AG08396 (cell line): ENCODE measurements around the gene SNRPA.
A peak's percentile ranks its signal among the peaks of the same experiment; 100 is the strongest.
"Not testable (repeated sequence)": the region's sequence is repeated elsewhere in the genome, so short reads cannot be mapped to it uniquely, and the experiment has no call there.

Experiments
- DNase-seq: peaks from one replicate; pipeline ENCODE4 v3.0.0; 2012; ENCODE audit warnings: low spot score, mixed read lengths

SNRPA gene

DNA sequence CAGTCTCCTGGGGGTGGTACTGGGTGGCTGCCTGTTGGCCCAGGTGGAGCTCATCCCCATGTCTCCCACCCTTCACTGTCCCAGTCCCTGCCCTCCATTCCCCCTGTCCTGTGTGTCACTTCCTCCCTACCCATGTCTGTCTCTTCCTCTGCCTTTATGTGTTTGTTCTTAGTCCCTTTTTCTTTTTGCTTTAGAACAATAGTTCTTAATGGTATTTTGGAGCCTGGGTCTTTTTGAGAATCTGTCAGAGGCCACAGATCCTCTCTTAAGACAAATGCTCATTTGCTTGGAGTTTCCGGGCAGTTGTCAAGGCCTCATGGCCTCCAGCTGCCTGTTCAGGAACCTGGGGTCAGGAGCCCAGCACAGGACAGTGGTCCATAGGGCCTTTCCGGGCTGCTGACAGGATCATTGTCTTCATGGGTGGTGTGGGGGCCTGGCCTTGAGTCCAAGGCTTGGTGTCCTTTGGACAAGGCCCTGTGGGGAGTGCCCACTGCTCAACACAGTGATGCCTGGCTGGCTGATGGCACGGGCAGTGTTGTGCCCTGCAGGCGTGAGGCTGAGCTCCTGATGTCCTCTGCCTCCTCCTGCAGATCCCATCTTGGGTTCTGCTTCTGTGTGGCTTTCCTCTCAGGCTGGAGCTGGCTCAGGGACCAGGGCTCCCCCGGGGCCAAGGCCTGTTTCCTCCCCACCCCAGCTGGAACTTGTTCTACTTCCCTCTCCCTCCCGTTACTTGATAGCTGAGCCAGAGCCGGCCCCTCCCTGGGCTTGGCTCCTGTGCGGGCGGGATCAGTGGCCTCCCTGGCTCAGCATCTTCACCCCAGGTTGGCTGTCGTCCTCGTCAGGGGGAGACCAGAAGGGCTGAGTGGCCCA lies 51.5 kb downstream of the SNRPA start:
- no peak for DNase-seq

- no peak for DNase-seq
These were observed 52.3 kb downstream of the SNRPA start for GRCh38 chr19:40803170-40803856.

GRCh38 chr19:40803857-40804782 lies 53.1 kb downstream of the SNRPA start:
- no peak for DNase-seq

- DNase-seq: no peak
These were observed 53.8 kb downstream of the SNRPA start for GRCh38 chr19:40804783-40805242.

- DNase-seq: no peak
These were observed 54.4 kb downstream of the SNRPA start for GRCh38 chr19:40805258-40805868.

DNA sequence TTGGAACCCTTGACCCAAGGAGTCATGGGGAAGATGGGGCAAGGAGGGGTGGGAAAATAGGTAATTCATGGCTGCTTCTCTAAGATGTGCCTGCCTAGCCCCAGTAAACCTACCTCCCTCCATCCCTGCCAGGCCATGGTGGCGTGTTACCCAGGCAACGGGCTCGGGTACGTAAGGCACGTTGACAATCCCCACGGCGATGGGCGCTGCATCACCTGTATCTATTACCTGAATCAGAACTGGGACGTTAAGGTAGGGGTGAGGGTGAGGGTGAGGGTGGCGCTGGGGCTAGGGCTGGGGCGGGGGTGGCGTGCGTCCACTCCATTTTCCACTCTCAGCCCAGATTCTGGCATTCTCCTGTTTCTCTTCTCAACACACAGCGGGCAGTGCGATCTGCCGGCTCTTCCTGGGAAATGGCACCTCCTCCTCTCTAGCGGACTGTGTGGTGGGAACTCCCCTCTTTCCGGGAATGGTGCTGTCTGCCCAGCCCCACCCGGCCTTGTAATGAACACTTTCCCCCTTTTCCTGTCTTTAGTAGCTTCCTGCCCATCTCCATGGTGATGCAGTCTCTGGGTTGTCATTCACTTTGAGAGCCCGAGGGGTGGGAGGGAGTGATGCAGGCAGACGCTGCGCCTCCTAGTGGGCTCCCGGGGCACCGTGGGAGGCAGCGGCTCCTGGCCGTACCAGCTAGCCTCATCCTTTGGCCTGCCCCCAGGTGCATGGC lies 55.6 kb downstream of the SNRPA start:
- peak; percentile 93 for DNase-seq

DNA sequence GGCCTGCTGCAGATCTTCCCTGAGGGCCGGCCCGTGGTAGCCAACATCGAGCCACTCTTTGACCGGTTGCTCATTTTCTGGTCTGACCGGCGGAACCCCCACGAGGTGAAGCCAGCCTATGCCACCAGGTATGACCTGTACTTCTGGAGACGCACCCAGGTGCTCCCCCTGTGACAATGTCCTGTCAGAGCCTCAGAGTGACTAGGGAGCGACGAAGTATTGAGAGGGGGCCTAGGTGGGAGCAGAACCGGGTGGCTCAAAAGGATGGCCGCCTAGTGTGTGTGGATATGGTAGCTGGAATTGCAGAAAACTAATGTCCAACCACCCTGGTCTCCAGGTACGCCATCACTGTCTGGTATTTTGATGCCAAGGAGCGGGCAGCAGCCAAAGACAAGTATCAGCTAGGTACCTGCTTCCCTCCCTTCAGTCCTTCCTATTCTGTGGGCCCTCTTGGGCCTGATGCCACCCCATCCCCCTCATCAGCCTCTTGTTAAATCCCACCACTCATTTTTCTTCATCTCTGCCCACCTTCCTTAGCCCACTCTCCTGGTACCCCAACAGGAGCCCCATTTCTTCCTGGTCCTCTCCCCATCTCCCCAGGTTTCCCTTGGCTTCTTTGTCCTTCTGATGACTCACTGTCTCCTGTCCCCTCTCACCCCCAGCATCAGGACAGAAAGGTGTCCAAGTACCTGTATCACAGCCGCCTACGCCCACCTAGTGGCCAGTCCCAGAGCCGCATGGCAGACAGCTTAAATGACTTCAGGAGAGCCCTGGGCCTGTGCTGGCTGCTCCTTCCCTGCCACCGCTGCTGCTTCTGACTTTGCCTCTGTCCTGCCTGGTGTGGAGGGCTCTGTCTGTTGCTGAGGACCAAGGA lies 56.4 kb downstream of the SNRPA start:
- no peak for DNase-seq

- no peak for DNase-seq
These were observed 57.0 kb downstream of the SNRPA start for GRCh38 chr19:40808021-40808325.

GRCh38 chr19:40808497-40808896 lies 57.5 kb downstream of the SNRPA start:
- DNase-seq: no peak

DNA sequence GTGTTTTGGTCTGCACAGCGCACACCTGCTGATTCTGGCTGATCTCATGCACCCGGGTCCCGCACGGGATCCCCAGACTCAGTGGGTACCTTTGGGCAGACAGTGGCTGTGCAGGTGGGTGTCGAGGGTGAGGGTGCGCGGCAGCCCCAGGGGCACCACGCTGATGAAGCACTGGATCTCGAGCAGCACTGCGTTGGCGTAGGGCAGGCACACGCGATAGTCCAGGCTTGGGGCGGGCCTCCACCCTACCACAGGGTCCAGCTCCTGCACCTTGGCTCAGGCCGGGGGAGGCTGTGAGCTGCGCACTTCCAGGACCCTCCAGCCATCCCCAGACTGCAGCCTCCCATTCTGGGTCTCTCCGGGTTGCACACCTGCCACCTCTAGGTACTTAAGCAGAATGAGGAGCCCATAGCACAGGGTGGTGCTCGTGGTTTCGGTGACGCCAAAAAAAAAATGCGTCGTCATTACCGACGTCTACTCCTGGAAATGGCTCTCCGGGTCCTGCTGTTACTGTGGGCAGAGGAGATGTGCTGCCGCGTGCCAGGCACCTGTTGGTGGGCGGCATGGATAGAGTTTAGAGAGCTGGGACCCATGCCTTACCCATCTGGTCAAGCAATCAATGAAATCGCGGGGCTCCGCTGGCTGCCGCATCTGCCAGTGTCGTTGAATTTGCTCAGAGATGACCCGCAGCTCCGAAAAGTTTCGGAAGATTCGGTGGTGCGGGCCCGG lies 58.5 kb downstream of the SNRPA start:
- DNase-seq: no peak

DNA sequence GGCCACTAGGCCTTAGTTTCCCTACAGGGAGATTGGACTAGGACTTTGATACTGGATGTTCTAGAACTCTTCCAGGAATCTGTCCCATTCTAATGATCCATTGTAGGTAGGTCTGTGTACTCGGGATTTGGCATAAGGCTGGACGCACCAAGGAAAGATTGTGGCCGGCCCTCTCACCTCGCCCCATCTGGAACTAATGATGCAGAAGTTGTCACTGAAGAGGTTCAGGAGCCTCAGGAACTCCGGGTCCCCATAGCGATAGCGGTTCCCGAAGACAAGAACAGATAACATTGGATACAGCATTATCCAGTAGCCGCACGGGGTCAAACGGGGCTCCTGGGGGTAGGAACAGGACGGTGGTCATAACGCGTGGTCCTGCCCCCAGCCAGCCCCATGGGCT lies 59.2 kb downstream of the SNRPA start:
- no peak for DNase-seq

DNA sequence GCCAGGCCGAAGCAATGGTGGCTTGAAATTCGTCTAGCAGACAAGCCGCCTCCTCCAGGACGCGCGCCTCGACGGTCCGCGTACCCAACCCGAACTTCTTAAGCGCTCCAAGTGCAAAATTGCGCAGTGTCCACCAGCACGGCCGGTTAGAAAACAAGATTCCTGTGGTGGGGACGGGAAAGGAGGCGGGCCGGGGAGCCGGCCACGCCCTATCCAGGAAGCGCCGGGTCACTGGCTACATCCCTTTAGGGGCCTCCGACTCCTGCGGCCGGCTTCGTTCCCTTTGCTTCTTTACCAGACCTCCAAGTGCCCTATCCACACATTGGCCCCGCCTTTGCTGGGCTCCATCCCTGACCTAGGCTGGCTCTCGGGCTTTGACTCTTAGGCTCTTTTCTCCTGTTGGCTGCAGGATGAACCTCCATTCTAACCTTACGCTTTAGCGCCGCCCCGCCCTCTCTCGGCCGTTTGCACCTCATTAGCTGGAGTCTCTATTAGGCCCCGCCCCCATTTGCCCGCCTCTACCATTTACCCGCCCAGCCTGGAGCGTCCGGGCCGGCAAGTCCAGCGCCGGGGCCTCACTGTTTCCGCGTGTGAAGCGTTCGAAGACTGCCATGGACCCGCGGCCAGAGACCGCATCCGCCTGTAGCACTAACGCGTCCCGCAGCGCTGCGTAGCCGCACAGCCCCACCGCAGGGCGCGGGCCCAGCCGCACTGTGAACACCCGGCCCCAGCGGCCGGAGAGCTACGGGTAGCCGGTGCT lies 59.8 kb downstream of the SNRPA start:
- DNase-seq: peak; percentile 39

DNA sequence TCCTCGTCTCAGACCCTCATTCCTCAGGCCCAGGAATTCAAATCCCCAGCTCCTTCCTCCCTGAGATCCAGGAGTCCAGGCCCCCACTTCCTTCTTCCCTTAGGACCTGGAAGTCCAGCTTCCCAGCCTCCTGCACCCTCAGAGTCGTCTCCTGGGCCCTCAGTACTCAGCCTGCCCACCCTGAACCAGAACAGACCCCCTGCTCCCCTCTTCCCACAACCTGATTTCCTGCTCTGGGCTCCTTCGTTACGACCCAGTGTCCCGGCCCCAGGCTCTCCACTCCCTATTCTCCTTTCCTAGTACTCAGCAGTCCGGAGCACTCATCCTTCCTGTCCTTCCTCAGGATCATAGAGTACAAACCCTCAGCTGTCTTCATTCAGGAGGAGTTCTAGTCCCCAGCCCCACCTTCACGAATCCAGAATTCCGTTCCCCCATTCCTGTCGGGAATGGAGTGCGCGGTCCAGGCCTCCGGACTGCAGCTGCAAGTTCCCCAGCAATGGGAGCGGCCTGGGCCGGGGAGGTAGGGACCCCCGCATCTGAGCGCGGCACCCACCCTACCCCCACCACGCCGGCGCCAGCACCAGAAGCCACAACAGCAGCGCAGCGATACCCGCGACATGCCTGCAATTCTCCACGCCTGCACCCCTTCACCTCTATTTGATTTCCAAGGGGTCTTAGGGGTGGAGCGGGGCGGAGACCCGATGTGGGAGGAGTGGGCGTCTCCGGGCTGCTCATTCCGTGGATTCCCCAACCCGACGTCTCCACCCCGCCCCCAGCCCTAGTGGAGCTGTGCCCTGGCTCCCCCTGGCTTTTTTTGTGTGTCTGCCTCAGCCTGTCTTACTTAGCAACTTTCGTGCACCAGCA lies 60.7 kb downstream of the SNRPA start:
- DNase-seq: no peak

DNA sequence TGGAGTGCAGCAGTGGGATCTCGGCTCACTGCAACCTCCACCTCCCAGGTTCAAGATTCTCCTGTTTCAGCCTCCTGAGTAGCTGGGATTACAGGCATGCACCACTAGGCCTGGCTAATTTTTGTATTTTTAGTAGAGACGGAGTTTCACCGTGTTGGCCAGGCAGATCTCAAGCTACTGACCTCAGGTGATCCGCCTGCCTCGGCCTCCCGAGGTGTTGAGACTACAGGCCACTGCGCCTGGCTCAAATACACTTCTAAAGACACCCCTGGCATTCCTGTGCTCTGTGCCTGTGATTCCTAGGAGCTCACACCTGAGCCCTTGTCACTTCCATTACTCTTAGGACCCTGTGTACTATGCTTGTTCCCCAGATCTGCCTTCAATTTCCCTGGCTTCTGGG lies 61.6 kb downstream of the SNRPA start:
- not testable (repeated sequence) for DNase-seq

DNA sequence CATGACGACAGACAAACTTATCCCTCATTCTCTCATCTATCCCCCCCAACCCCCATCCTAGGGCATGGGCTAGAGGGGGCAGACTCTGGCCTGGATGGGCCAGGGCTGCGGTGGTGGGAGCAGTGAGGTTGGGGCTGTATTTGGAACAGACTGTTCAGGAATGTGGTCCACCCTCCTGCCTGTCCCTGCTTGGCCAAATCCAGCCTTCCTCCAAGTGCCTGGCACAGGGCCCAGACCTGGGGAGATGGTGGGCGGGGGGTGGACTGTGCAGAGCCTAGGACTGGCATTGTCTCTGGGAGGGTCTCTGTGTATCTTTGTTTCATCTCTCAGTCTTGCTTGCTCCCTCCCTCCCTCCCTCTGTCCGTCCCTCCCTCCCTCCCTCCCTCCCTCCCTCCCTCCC lies 62.2 kb downstream of the SNRPA start:
- no peak for DNase-seq
